K562 (cell line): ENCODE data around the gene OR52B6. TPM values are rescaled to one million over a fixed set of nuclear protein-coding genes. Genes with fewer than 3 reads are reported as not detected.

Experiments used
- ARID1B ChIP-seq: fragments of 450-650 bp; IDR thresholded peaks from 2 replicates; pipeline ENCODE4 v1.6.1; 2016; ENCODE audit warnings: antibody characterized with exemption, mild to moderate bottlenecking, inconsistent platforms
- BHLHE40 ChIP-seq: IDR thresholded peaks from 2 replicates; pipeline ENCODE4 v1.6.1; 2011; ENCODE audit warnings: low read length, improper control_type of control experiment
- BRD9 ChIP-seq: fragments of 450-650 bp; IDR thresholded peaks from 2 replicates; pipeline ENCODE4 v1.6.1; 2018; ENCODE audit warnings: low read depth; ENCODE audit not compliant: partially characterized antibody
- CBFA2T2 ChIP-seq: fragments of 450-650 bp; conservative IDR thresholded peaks from 2 replicates; pipeline ENCODE4 v1.6.1; 2017; ENCODE audit warnings: mild to moderate bottlenecking
- CBFA2T3 ChIP-seq: fragments of 450-650 bp; IDR thresholded peaks from 2 replicates; pipeline ENCODE4 v1.6.1; 2017
- DIDO1 ChIP-seq: fragments of 450-650 bp; IDR thresholded peaks from 2 replicates; pipeline ENCODE4 v1.6.1; 2016; ENCODE audit warnings: low read depth, missing biosample characterization, missing genetic modification characterization
- DMBX1 ChIP-seq: fragments of 250-450 bp; sonication (Bioruptor Pico); IDR thresholded peaks from 2 replicates; pipeline ENCODE4 v1.8.0; 2022; ENCODE audit warnings: inconsistent platforms, mild to moderate bottlenecking, moderate library complexity, borderline replicate concordance
- DPF2 ChIP-seq: fragments of 450-650 bp; IDR thresholded peaks from 2 replicates; pipeline ENCODE4 v1.6.1; 2016
- HNRNPLL ChIP-seq: fragments of 200-400 bp; formaldehyde crosslinking; IDR thresholded peaks from 2 replicates; pipeline ENCODE4 v1.6.1; 2017; ENCODE audit warnings: low read length, low read depth, mild to moderate bottlenecking; ENCODE audit not compliant: poor library complexity, severe bottlenecking
- HOXB6 ChIP-seq: fragments of 250-450 bp; sonication (Bioruptor Pico); IDR thresholded peaks from 2 replicates; pipeline ENCODE4 v1.5.1; 2022; ENCODE audit warnings: mild to moderate bottlenecking, borderline replicate concordance
- KAT7 ChIP-seq: sonication (generic); formaldehyde crosslinking; IDR thresholded peaks from 2 replicates; pipeline ENCODE4 v1.8.0; 2022; ENCODE audit warnings: missing genetic modification reagents, mild to moderate bottlenecking, borderline replicate concordance
- MBD2 ChIP-seq: sonication (generic); IDR thresholded peaks from 2 replicates; pipeline ENCODE4 v1.6.1; 2016; ENCODE audit warnings: low read depth, borderline replicate concordance
- MEIS2 ChIP-seq: fragments of 450-650 bp; IDR thresholded peaks from 2 replicates; pipeline ENCODE4 v1.6.1; 2014; ENCODE audit warnings: mild to moderate bottlenecking; ENCODE audit not compliant: partially characterized antibody
- NEUROD1 ChIP-seq: fragments of 150-350 bp; IDR thresholded peaks from 2 replicates; pipeline ENCODE4 v1.6.1; 2014; ENCODE audit warnings: borderline replicate concordance, low read length, low read depth; ENCODE audit not compliant: partially characterized antibody
- PRPF4 ChIP-seq: fragments of 200-400 bp; formaldehyde crosslinking; IDR thresholded peaks from one replicate; pipeline ENCODE4 v1.6.1; 2017; ENCODE audit warnings: low read length, low read depth, mild to moderate bottlenecking; ENCODE audit not compliant: insufficient read depth, poor library complexity, severe bottlenecking
- RBM25 ChIP-seq: fragments of 200-400 bp; formaldehyde crosslinking; IDR thresholded peaks from 2 replicates; pipeline ENCODE4 v1.6.1; 2018; ENCODE audit warnings: low read length, low read depth, moderate library complexity; ENCODE audit not compliant: severe bottlenecking
- TOE1 ChIP-seq, 2 experiments: fragments of 450-650 bp in 1 of 2; sonication (generic) in 1 of 2; formaldehyde crosslinking in 1 of 2; IDR thresholded peaks; 2 replicates each; pipeline versions ENCODE4 v1.7.1 to v1.8.0; 2016 to 2022; ENCODE audit warnings: borderline replicate concordance in 2 of 2, mild to moderate bottlenecking in 2 of 2, antibody characterized with exemption in 1 of 2, inconsistent platforms in 1 of 2, low read depth in 1 of 2, missing genetic modification reagents in 1 of 2, moderate library complexity in 1 of 2
- XRCC5 ChIP-seq: fragments of 200-400 bp; formaldehyde crosslinking; IDR thresholded peaks from 2 replicates; pipeline ENCODE4 v1.6.1; 2017; ENCODE audit warnings: low read depth, mild to moderate bottlenecking, low read length
- ZFPM2 ChIP-seq: fragments of 250-450 bp; sonication (Bioruptor Pico); IDR thresholded peaks from 2 replicates; pipeline ENCODE4 v1.5.1; 2022; ENCODE audit warnings: mild to moderate bottlenecking
- ZSCAN29 ChIP-seq: fragments of 450-650 bp; IDR thresholded peaks from 2 replicates; pipeline ENCODE4 v1.6.1; 2017
- polyA plus RNA-seq, 8 experiments: library from polyadenylated mRNA; depleted of rRNA in 4 of 8; stranded (reverse) in 5 of 8; unstranded in 3 of 8; fragments of >200 nt; fragmentation: Nextera tagmentation in 2 of 8; fragmentation: Illumina TruSeq in 1 of 8; extraction: Ambion mirVana in 2 of 8; extraction: Trizol in 1 of 8; gene quantifications; 2 replicates each; pipeline versions ENCODE4 v1.2.1 to v1.2.3, GENCODE V29; 2011 to 2014; ENCODE audit warnings: inconsistent platforms in 1 of 8, missing spikeins in 1 of 8
- total RNA-seq, 7 experiments: library from RNA; depleted of rRNA in 6 of 7; stranded (reverse); fragments of >200 nt in 6 of 7; fragmentation: Illumina TruSeq in 2 of 7; extraction: Trizol in 2 of 7; gene quantifications; 2 replicates each; pipeline versions ENCODE4 v1.2.1 to v1.2.3, GENCODE V29; 2011 to 2021; ENCODE audit warnings: low replicate concordance in 1 of 7
- TF ChIP-seq, protein P1 (sequence below): fragments of 250-450 bp; sonication (Bioruptor Pico); IDR thresholded peaks from 2 replicates; pipeline ENCODE4 v1.4.0; 2020; ENCODE audit warnings: mild to moderate bottlenecking
- TF ChIP-seq, protein P2 (sequence below), 2 experiments: fragments of 450-650 bp in 1 of 2; IDR thresholded peaks; 2 replicates each; pipeline ENCODE4 v1.6.1; 2011 to 2017; ENCODE audit warnings: low read depth in 2 of 2, antibody characterized with exemption in 1 of 2, borderline replicate concordance in 1 of 2, low read length in 1 of 2, mild to moderate bottlenecking in 1 of 2, mixed read lengths in 1 of 2; ENCODE audit not compliant: control insufficient read depth in 1 of 2
- TF ChIP-seq, protein P3 (sequence below): fragments of 450-650 bp; IDR thresholded peaks from 2 replicates; pipeline ENCODE4 v1.6.1; 2016; ENCODE audit warnings: low read depth, mild to moderate bottlenecking, moderate library complexity

OR52B6 gene
- total and polyA plus RNA-seq, 9 of the 15 experiments (the other 6 are each of a cell fraction or from before 2014, with no cell fraction given), result not detected

DNA sequence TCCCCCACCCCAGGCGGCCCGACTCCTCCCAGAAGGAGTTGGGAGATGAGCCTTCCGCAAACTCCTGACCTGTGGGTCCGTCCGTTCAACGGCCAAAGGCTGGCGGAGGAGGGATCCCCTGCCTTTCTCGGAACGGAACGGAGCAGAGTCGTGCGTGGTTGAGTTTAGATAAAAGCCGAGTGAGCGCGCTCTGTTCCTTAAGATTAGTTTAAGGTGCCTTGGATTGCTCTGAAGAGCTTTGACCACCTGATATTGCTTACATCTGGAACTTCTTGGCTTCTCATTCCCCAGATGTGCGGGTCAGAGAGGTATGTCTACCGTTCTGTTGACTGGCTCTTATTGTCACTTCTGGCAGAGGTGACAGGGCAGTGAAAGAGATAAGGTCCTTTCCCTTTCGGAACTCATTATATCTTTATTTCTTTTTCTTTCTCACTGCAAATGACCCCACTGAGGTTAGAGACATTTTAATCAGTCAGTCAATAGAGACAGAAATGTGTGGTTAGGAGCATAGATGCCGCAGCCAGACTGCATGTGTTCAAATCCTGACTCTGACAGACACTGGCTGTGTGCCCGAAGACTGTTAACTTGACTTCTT, 16.0 kb downstream of the OR52B6 start, which contains the start of gene TRIM6 (continued):
- TF ChIP-seq DMBX1 (CRISPR knock-in tag) (peak; percentile 55; the same call in 1 of the 2 replicates), XRCC5 (peak; percentile 35; the same call in 1 of the 2 replicates), HNRNPLL (peak; percentile 92), PRPF4 (no peak), CBFA2T2 (peak; percentile 98), BRD9 (peak; percentile 46), ZFPM2 (no peak), ZSCAN29 (0 out of 2 replicates have a peak, but pooled peaks have one; percentile 49), ARID1B (peak; percentile 94), MBD2 (peak; percentile 58; the same call in 1 of the 2 replicates), KAT7 (0 out of 2 replicates have a peak, but pooled peaks have one; percentile 28), TOE1 (IDR thresholded peaks at IDR 0.05; ENCODE audit: borderline replicate concordance) (peak; percentile 49; the same call in 1 of the 2 replicates), TOE1 (CRISPR knock-in tag; IDR thresholded peaks at IDR 0.05; ENCODE audit: borderline replicate concordance, low read depth) (no peak), DIDO1 (tag) (no peak), MEIS2 (peak; percentile 53), RBM25 (peak; percentile 7), BHLHE40 (0 out of 2 replicates have a peak, but pooled peaks have one; percentile 42), NEUROD1 (peak; percentile 68), DPF2 (peak; percentile 84), CBFA2T3 (peak; percentile 99), HOXB6 (CRISPR knock-in tag) (no peak)
- TF ChIP-seq, protein P1, sequence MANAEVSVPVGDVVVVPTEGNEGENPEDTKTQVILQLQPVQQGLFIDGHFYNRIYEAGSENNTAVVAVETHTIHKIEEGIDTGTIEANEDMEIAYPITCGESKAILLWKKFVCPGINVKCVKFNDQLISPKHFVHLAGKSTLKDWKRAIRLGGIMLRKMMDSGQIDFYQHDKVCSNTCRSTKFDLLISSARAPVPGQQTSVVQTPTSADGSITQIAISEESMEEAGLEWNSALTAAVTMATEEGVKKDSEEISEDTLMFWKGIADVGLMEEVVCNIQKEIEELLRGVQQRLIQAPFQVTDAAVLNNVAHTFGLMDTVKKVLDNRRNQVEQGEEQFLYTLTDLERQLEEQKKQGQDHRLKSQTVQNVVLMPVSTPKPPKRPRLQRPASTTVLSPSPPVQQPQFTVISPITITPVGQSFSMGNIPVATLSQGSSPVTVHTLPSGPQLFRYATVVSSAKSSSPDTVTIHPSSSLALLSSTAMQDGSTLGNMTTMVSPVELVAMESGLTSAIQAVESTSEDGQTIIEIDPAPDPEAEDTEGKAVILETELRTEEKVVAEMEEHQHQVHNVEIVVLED, result no peak
- TF ChIP-seq, protein P2, sequence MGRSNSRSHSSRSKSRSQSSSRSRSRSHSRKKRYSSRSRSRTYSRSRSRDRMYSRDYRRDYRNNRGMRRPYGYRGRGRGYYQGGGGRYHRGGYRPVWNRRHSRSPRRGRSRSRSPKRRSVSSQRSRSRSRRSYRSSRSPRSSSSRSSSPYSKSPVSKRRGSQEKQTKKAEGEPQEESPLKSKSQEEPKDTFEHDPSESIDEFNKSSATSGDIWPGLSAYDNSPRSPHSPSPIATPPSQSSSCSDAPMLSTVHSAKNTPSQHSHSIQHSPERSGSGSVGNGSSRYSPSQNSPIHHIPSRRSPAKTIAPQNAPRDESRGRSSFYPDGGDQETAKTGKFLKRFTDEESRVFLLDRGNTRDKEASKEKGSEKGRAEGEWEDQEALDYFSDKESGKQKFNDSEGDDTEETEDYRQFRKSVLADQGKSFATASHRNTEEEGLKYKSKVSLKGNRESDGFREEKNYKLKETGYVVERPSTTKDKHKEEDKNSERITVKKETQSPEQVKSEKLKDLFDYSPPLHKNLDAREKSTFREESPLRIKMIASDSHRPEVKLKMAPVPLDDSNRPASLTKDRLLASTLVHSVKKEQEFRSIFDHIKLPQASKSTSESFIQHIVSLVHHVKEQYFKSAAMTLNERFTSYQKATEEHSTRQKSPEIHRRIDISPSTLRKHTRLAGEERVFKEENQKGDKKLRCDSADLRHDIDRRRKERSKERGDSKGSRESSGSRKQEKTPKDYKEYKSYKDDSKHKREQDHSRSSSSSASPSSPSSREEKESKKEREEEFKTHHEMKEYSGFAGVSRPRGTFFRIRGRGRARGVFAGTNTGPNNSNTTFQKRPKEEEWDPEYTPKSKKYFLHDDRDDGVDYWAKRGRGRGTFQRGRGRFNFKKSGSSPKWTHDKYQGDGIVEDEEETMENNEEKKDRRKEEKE (IDR thresholded peaks at IDR 0.05; ENCODE audit: borderline replicate concordance in 1 of 2, control insufficient read depth in 1 of 2, low read depth in 2 of 2, low read length in 1 of 2), result peak in 1 of 2 experiments; percentile 68; a peak in 1 of 4 replicates
- TF ChIP-seq, protein P3, sequence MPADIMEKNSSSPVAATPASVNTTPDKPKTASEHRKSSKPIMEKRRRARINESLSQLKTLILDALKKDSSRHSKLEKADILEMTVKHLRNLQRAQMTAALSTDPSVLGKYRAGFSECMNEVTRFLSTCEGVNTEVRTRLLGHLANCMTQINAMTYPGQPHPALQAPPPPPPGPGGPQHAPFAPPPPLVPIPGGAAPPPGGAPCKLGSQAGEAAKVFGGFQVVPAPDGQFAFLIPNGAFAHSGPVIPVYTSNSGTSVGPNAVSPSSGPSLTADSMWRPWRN, result no peak; the same call in 1 of the 2 replicates
